Spleen (tissue), 11 donors: ENCODE data around the gene ELP4. TPM values are rescaled to one million over a fixed set of nuclear protein-coding genes. Genes with fewer than 3 reads are reported as not detected.

Source experiments
- DNase-seq: peaks from one replicate; pipeline ENCODE4 v3.0.0-alpha.2; 2020
- H3K27ac ChIP-seq, 8 donors: fragments of 200-600 bp; sonication (generic) in 7 of 8; 1 replicate in 4 of 8; 2 replicates in 4 of 8; pipeline versions ENCODE4 v1.5.0 to v1.8.0; 2016 to 2021; ENCODE audit warnings: inconsistent platforms in 4 of 8, mild to moderate bottlenecking in 4 of 8, moderate library complexity in 1 of 8
- H3K27me3 ChIP-seq, 7 donors: fragments of 200-600 bp; sonication (generic) in 6 of 7; replicated peaks in 1 of 7; 1 replicate in 4 of 7; 2 replicates in 3 of 7; pipeline versions ENCODE4 v1.5.0 to v1.8.0; 2016 to 2021; ENCODE audit warnings: inconsistent platforms in 3 of 7, mild to moderate bottlenecking in 1 of 7
- H3K36me3 ChIP-seq, 6 donors: fragments of 200-600 bp; sonication (generic) in 5 of 6; 1 replicate in 4 of 6; 2 replicates in 2 of 6; pipeline versions ENCODE4 v1.5.0 to v1.8.0; 2016 to 2021; ENCODE audit warnings: inconsistent platforms in 2 of 6
- H3K4me1 ChIP-seq, 6 donors: fragments of 200-600 bp; sonication (generic) in 5 of 6; 1 replicate in 3 of 6; 2 replicates in 3 of 6; pipeline versions ENCODE4 v1.5.0 to v1.8.0; 2016 to 2021; ENCODE audit warnings: inconsistent platforms in 3 of 6
- H3K4me3 ChIP-seq, 8 donors: fragments of 200-600 bp; sonication (generic) in 7 of 8; 1 replicate in 4 of 8; 2 replicates in 4 of 8; pipeline versions ENCODE4 v1.5.0 to v1.8.0; 2016 to 2021; ENCODE audit warnings: inconsistent platforms in 4 of 8, mild to moderate bottlenecking in 4 of 8, moderate library complexity in 2 of 8
- H3K9me3 ChIP-seq, 8 donors: fragments of 200-600 bp; sonication (generic) in 7 of 8; 1 replicate in 4 of 8; 2 replicates in 4 of 8; pipeline versions ENCODE4 v1.5.0 to v1.8.0; 2016 to 2021; ENCODE audit warnings: inconsistent platforms in 4 of 8
- CTCF ChIP-seq, 11 experiments: fragments of 200-600 bp in 7 of 11; fragments of 450-650 bp in 4 of 11; sonication (generic) in 4 of 11; IDR thresholded peaks in 8 of 11; conservative IDR thresholded peaks in 3 of 11; 1 replicate in 7 of 11; 2 replicates in 4 of 11; pipeline versions ENCODE4 v1.4.0 to v1.8.0; 2016 to 2021; ENCODE audit warnings: antibody characterized with exemption in 11 of 11, inconsistent platforms in 4 of 11, mild to moderate bottlenecking in 1 of 11
- POLR2A ChIP-seq, 3 donors: fragments of 450-650 bp; IDR thresholded peaks; one replicate each; pipeline ENCODE4 v1.5.1; 2017; ENCODE audit warnings: antibody characterized with exemption in 3 of 3, mild to moderate bottlenecking in 1 of 3
- POLR2AphosphoS5 ChIP-seq, 3 donors: sonication (generic); formaldehyde crosslinking; IDR thresholded peaks; one replicate each; pipeline ENCODE4 v1.5.1; 2017; ENCODE audit warnings: antibody characterized with exemption in 3 of 3
- WGBS, 5 donors: extraction: QIAGEN DNeasy Blood & Tissue Kit in 3 of 5; methylation state at CpG; one replicate each; pipeline versions ENCODE4 v1.1.5 to v1.1.7; 2013 to 2018; 5-methylcytosine and 5-hydroxymethylcytosine counted together
- intact Hi-C: fragments of 100-400 bp; cut with DNase I; formaldehyde crosslinking; loops from one replicate; pipeline ENCODE4 v1.15.0; 2023; ENCODE audit warnings: low total_unique reads
- polyA plus RNA-seq, 3 donors: library from polyadenylated mRNA; stranded (reverse); fragments of 200-250 nt; gene quantifications; one replicate each; pipeline ENCODE4 v1.2.1, GENCODE V29; 2013
- total RNA-seq, 7 donors: library from RNA; depleted of rRNA in 3 of 7; stranded (reverse); fragments of >200 nt in 3 of 7; fragmentation: NEBNext Ultra II Directional in 4 of 7; extraction: Animal tissue kit (Norgen Biotek cat#: 25700) in 4 of 7; gene quantifications; one replicate each; pipeline versions ENCODE4 v1.1.0 to v1.2.1, GENCODE V29; 2016 to 2021
- donor health status: healthy with polysubstance abuse.
- donor health status: DM: no; HTN: no; CAD: no; lungs with moderate emphysema.
- donor health status: DM: no; HTN: no; CAD: no.
- donor health status: Bipolar disorder and iron deficiency.
- donor health status: healthy.
- donor health status: DM: no; HTN: no; CAD: no.
- donor health status: DM: yes; HTN: yes; CAD: no.

Gene ELP4
- total and polyA plus RNA-seq, 10 donors = 6.1 to 34.6 (median 21.1) TPM

GRCh38 chr11:31813391-31814175, 304.0 kb downstream of the ELP4 start:
- Histone ChIP-seq H3K9me3 (peaks cover 0 to 18% (median 0%) of the 10 kb centered on the region in 8 donors), H3K27me3 (peaks cover 24 to 100% (median 99%) of the 10 kb centered on the region in 7 donors), H3K36me3 (no peaks in the 10 kb centered on the region), H3K4me1 (peaks cover 66 to 98% (median 93%) of the 10 kb centered on the region in 6 donors), H3K4me3 (peak overlapping the region in 7 of 8 donors; percentile 38 to 70 (median 46)), H3K27ac (no peak overlapping the region)
- 3 to 7% (median 5%) methylated on average over 29 to 35 of the region's 35 CpGs for WGBS, 5 donors
- DNase-seq = no peak
- intact Hi-C loops = no loop called here
- TF ChIP-seq POLR2AphosphoS5 (IDR thresholded peaks at IDR 0.05) (no peak), POLR2A (IDR thresholded peaks at IDR 0.05) (no peak), CTCF (IDR thresholded peaks at IDR 0.05 in 8 of 11, conservative IDR thresholded peaks at IDR 0.05 in 3 of 11) (no peak)

- Histone ChIP-seq H3K4me3 (peak overlapping the region in 6 of 8 donors; percentile 5 to 70 (median 41)), H3K27me3 (peaks cover 24 to 100% (median 99%) of the 10 kb centered on the region in 7 donors), H3K36me3 (no peaks in the 10 kb centered on the region), H3K27ac (no peak overlapping the region), H3K4me1 (peaks cover 66 to 93% (median 90%) of the 10 kb centered on the region in 6 donors), H3K9me3 (peaks cover 0 to 18% (median 0%) of the 10 kb centered on the region in 8 donors)
- 3 to 6% (median 5%) methylated on average over 14 to 38 of the region's 38 CpGs for WGBS, 5 donors
- peak; percentile 67 for DNase-seq
- TF ChIP-seq POLR2AphosphoS5 (IDR thresholded peaks at IDR 0.05) = no peak
- no peak for TF ChIP-seq CTCF (IDR thresholded peaks at IDR 0.05 in 8 of 11, conservative IDR thresholded peaks at IDR 0.05 in 3 of 11)
- TF ChIP-seq POLR2A (IDR thresholded peaks at IDR 0.05) = no peak
- intact Hi-C loops = no loop called here
Observed at GRCh38 chr11:31814176-31814868, 304.8 kb downstream of the ELP4 start.

- Histone ChIP-seq H3K27me3 (peaks cover 27 to 100% (median 99%) of the 10 kb centered on the region in 7 donors), H3K36me3 (no peaks in the 10 kb centered on the region), H3K4me1 (peaks cover 59 to 89% (median 74%) of the 10 kb centered on the region in 6 donors), H3K4me3 (peak overlapping the region; percentile 7 to 52 (median 30)), H3K27ac (no peak overlapping the region), H3K9me3 (peaks cover 0 to 19% (median 0%) of the 10 kb centered on the region in 8 donors)
- DNase-seq = peak; percentile 59
- TF ChIP-seq POLR2AphosphoS5 (IDR thresholded peaks at IDR 0.05) = peak in 1 of 3 donors; percentile 26
- no peak for TF ChIP-seq POLR2A (IDR thresholded peaks at IDR 0.05)
- intact Hi-C loops = no loop called here
- 2 to 5% (median 4%) methylated on average over 55 to 57 of the region's 57 CpGs for WGBS, 5 donors
Observed at GRCh38 chr11:31815711-31816467, 306.3 kb downstream of the ELP4 start.

- 3 to 6% (median 5%) methylated on average over 11 to 40 of the region's 40 CpGs for WGBS, 5 donors
- intact Hi-C loops = no loop called here
- Histone ChIP-seq H3K4me3 (peak overlapping the region in 7 of 8 donors; percentile 12 to 52 (median 33)), H3K36me3 (no peaks in the 10 kb centered on the region), H3K4me1 (peaks cover 56 to 83% (median 67%) of the 10 kb centered on the region in 6 donors), H3K27me3 (peaks cover 27 to 100% (median 99%) of the 10 kb centered on the region in 7 donors), H3K27ac (no peak overlapping the region), H3K9me3 (peaks cover 0 to 18% (median 0%) of the 10 kb centered on the region in 8 donors)
- no peak for DNase-seq
- no peak for TF ChIP-seq POLR2AphosphoS5 (IDR thresholded peaks at IDR 0.05)
- no peak for TF ChIP-seq POLR2A (IDR thresholded peaks at IDR 0.05)
- TF ChIP-seq CTCF (IDR thresholded peaks at IDR 0.05 in 8 of 11, conservative IDR thresholded peaks at IDR 0.05 in 3 of 11) = no peak
Observed at GRCh38 chr11:31816468-31817053, 307.0 kb downstream of the ELP4 start.
